ENCODE measurements around the gene OR13C4. TPM values are rescaled to one million over a fixed set of nuclear protein-coding genes. Genes with fewer than 3 reads are reported as not detected.

The OR13C4 gene
- not detected for polyA plus RNA-seq
- long read RNA-seq, donor 1, result 0 reads
- long read RNA-seq, donor 2, result 0 reads
- long read RNA-seq, donor 3, result 0 reads
- long read RNA-seq, donor 4, result 0 reads
- long read RNA-seq, donor 5, result 0 reads
- long read RNA-seq, donor 6, result 0 reads
- long read RNA-seq, donor 7, result 0 reads
- long read RNA-seq, donor 8, result 0 reads
- long read RNA-seq, donor 9, result 0 reads
- long read RNA-seq, donor 10, result 0 reads
- long read RNA-seq, donor 11, result 0 reads

- Histone ChIP-seq H3K9me3 (ENCODE audit: control insufficient read depth, low read depth, low read length) (no peaks in the 10 kb centered on the region), H3K27ac (ENCODE audit: low read length) (no peak within 1 kb of the TSS), H3K4me3 (ENCODE audit: low read length) (no peak within 1 kb of the TSS), H3K4me1 (ENCODE audit: control insufficient read depth, insufficient read depth, low read length) (no peaks in the 10 kb centered on the region), H3K36me3 (ENCODE audit: control insufficient read depth, insufficient read depth, low read length) (no peaks in the 10 kb centered on the region), H3K27me3 (ENCODE audit: control insufficient read depth, insufficient read depth, low read length) (no peaks in the 10 kb centered on the region)
- DNase-seq, result no peak
Measured at GRCh38 chr9:104527109-104527508, at the start of gene OR13C4. Gene OR13C4, minus strand, starts transcription at chr9:104527209. Its CDS starts 0 bp downstream, at chr9:104527209.

DNA sequence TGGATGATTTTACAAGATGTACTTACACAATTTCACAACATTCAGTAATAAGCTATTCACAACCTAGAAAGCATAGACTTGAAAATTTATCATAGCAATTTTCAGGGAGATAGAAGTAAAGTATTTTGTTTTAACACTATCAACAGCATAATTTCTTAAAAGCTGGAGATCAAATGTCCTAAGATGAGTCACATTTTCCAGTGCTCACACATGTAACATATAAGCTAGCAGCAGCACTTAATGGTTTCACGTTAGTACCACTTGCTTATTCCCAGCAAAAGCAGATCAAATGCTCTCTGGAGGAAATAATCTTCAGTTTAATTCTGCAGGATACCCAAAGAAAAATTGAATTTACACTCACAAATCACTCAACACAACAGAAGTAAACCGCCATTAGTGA lies 48.4 kb upstream of the OR13C4 start:
- Histone ChIP-seq H3K36me3 (ENCODE audit: control insufficient read depth, insufficient read depth, low read length) (no peaks in the 10 kb centered on the region), H3K4me1 (ENCODE audit: control insufficient read depth, insufficient read depth, low read length) (no peaks in the 10 kb centered on the region), H3K9me3 (ENCODE audit: control insufficient read depth, low read depth, low read length) (no peaks in the 10 kb centered on the region), H3K27ac (ENCODE audit: low read length) (no peak overlapping the region), H3K4me3 (ENCODE audit: low read length) (no peak overlapping the region), H3K27me3 (ENCODE audit: control insufficient read depth, insufficient read depth, low read length) (no peaks in the 10 kb centered on the region)
- whole genome bisulfite sequencing (ENCODE audit: insufficient coverage, low lambda C conversion rate), result no CpG with 5 or more reads among the region's 2 CpGs
- no peak for DNase-seq

- Histone ChIP-seq H3K36me3 (ENCODE audit: control insufficient read depth, insufficient read depth, low read length) (no peaks in the 10 kb centered on the region), H3K4me1 (ENCODE audit: control insufficient read depth, insufficient read depth, low read length) (no peaks in the 10 kb centered on the region), H3K27ac (ENCODE audit: low read length) (no peak overlapping the region), H3K4me3 (ENCODE audit: low read length) (no peak overlapping the region), H3K9me3 (ENCODE audit: control insufficient read depth, low read depth, low read length) (no peaks in the 10 kb centered on the region), H3K27me3 (ENCODE audit: control insufficient read depth, insufficient read depth, low read length) (no peaks in the 10 kb centered on the region)
- no peak for DNase-seq
- WGBS (ENCODE audit: insufficient coverage, low lambda C conversion rate), result 86% methylated on average over 1 of the region's 1 CpG
Measured at GRCh38 chr9:104572612-104573011, 45.6 kb upstream of the OR13C4 start.

- Histone ChIP-seq H3K9me3 (ENCODE audit: control insufficient read depth, low read depth, low read length) (no peaks in the 10 kb centered on the region), H3K27ac (ENCODE audit: low read length) (no peak within 1 kb of the TSS), H3K36me3 (ENCODE audit: control insufficient read depth, insufficient read depth, low read length) (no peaks in the 10 kb centered on the region), H3K4me1 (ENCODE audit: control insufficient read depth, insufficient read depth, low read length) (no peaks in the 10 kb centered on the region), H3K27me3 (ENCODE audit: control insufficient read depth, insufficient read depth, low read length) (no peaks in the 10 kb centered on the region), H3K4me3 (ENCODE audit: low read length) (no peak within 1 kb of the TSS)
- no peak for DNase-seq
- 100% methylated on average over 1 of the region's 4 CpGs for WGBS (ENCODE audit: insufficient coverage, low lambda C conversion rate)
Measured at GRCh38 chr9:104568868-104569267, 41.9 kb upstream of the OR13C4 start, which contains the start of gene OR13C8. Gene OR13C8, plus strand, starts transcription at chr9:104569168. Its CDS starts 0 bp downstream, at chr9:104569168.

GRCh38 chr9:104564358-104564757 lies 37.3 kb upstream of the OR13C4 start:
- WGBS (ENCODE audit: insufficient coverage, low lambda C conversion rate), result no CpG with 5 or more reads among the region's 1 CpG
- H3K27me3 ChIP-seq (ENCODE audit: control insufficient read depth, insufficient read depth, low read length), result no peaks in the 10 kb centered on the region
- H3K27ac ChIP-seq (ENCODE audit: low read length), result no peak overlapping the region
- DNase-seq, result no peak
- H3K4me1 ChIP-seq (ENCODE audit: control insufficient read depth, insufficient read depth, low read length), result no peaks in the 10 kb centered on the region
- H3K4me3 ChIP-seq (ENCODE audit: low read length), result no peak overlapping the region
- no peaks in the 10 kb centered on the region for H3K36me3 ChIP-seq (ENCODE audit: control insufficient read depth, insufficient read depth, low read length)
- no peaks in the 10 kb centered on the region for H3K9me3 ChIP-seq (ENCODE audit: control insufficient read depth, low read depth, low read length)

GRCh38 chr9:104556830-104557634 lies 30.0 kb upstream of the OR13C4 start:
- Histone ChIP-seq H3K9me3 (ENCODE audit: control insufficient read depth, low read depth, low read length) (no peaks in the 10 kb centered on the region), H3K36me3 (ENCODE audit: control insufficient read depth, insufficient read depth, low read length) (no peaks in the 10 kb centered on the region), H3K4me3 (ENCODE audit: low read length) (no peak overlapping the region), H3K27ac (ENCODE audit: low read length) (no peak overlapping the region), H3K4me1 (ENCODE audit: control insufficient read depth, insufficient read depth, low read length) (no peaks in the 10 kb centered on the region), H3K27me3 (ENCODE audit: control insufficient read depth, insufficient read depth, low read length) (no peaks in the 10 kb centered on the region)
- DNase-seq, result no peak
- WGBS (ENCODE audit: insufficient coverage, low lambda C conversion rate), result no CpG with 5 or more reads among the region's 8 CpGs

DNA sequence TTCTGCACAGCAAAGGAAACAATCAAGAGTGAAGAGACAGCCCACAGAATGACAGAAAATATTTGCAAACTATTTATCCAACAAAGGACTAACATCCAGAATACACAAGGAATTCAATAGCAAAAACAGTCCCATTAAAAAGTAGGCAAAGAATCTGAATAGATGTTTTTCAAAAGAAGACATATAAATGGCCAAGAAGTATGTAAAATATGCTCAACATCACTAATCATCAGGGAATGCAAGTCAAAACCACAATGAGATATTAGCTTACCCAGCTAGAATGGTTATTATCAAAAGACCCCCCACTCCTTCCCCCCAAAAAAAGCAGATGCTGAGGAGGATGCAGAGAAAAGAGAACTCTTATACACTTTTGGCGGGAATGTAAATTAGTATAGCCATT lies 28.5 kb upstream of the OR13C4 start:
- WGBS (ENCODE audit: insufficient coverage, low lambda C conversion rate), result no CpG with 5 or more reads among the region's 1 CpG
- Histone ChIP-seq H3K9me3 (ENCODE audit: control insufficient read depth, low read depth, low read length) (no peaks in the 10 kb centered on the region), H3K4me1 (ENCODE audit: control insufficient read depth, insufficient read depth, low read length) (no peaks in the 10 kb centered on the region), H3K27ac (ENCODE audit: low read length) (no peak overlapping the region), H3K36me3 (ENCODE audit: control insufficient read depth, insufficient read depth, low read length) (no peaks in the 10 kb centered on the region), H3K4me3 (ENCODE audit: low read length) (no peak overlapping the region), H3K27me3 (ENCODE audit: control insufficient read depth, insufficient read depth, low read length) (no peaks in the 10 kb centered on the region)
- no peak for DNase-seq

- H3K9me3 ChIP-seq (ENCODE audit: control insufficient read depth, low read depth, low read length), result no peaks in the 10 kb centered on the region
- H3K4me1 ChIP-seq (ENCODE audit: control insufficient read depth, insufficient read depth, low read length), result no peaks in the 10 kb centered on the region
- no peaks in the 10 kb centered on the region for H3K27me3 ChIP-seq (ENCODE audit: control insufficient read depth, insufficient read depth, low read length)
- H3K4me3 ChIP-seq (ENCODE audit: low read length), result no peak overlapping the region
- WGBS (ENCODE audit: insufficient coverage, low lambda C conversion rate), result no CpG with 5 or more reads among the region's 1 CpG
- no peaks in the 10 kb centered on the region for H3K36me3 ChIP-seq (ENCODE audit: control insufficient read depth, insufficient read depth, low read length)
- no peak overlapping the region for H3K27ac ChIP-seq (ENCODE audit: low read length)
- DNase-seq, result no peak
Measured at GRCh38 chr9:104553261-104553660, 26.3 kb upstream of the OR13C4 start.

DNA sequence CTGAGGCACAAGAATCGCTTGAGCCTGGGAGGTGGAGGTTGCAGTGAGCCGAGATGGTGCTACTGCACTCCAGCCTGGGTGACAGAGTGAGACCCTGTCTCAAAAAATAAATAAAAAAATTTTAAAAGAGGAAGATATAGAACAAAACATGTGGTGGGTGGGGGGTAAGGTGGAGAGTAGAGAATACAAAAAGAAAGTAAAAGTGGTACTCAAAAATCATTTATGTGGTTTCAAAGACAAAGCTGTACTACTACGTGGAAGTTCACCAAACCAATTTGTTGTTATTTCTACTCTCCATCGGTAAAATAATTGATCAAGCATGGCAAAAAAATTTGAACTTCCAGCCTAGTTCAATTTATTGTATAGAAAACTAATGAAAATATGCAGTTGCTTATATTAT lies 17.6 kb upstream of the OR13C4 start:
- H3K4me3 ChIP-seq (ENCODE audit: low read length), result no peak overlapping the region
- no peaks in the 10 kb centered on the region for H3K36me3 ChIP-seq (ENCODE audit: control insufficient read depth, insufficient read depth, low read length)
- H3K4me1 ChIP-seq (ENCODE audit: control insufficient read depth, insufficient read depth, low read length), result no peaks in the 10 kb centered on the region
- WGBS (ENCODE audit: insufficient coverage, low lambda C conversion rate), result 90% methylated on average over 2 of the region's 4 CpGs
- H3K9me3 ChIP-seq (ENCODE audit: control insufficient read depth, low read depth, low read length), result no peaks in the 10 kb centered on the region
- no peaks in the 10 kb centered on the region for H3K27me3 ChIP-seq (ENCODE audit: control insufficient read depth, insufficient read depth, low read length)
- no peak overlapping the region for H3K27ac ChIP-seq (ENCODE audit: low read length)
- no peak for DNase-seq

DNA sequence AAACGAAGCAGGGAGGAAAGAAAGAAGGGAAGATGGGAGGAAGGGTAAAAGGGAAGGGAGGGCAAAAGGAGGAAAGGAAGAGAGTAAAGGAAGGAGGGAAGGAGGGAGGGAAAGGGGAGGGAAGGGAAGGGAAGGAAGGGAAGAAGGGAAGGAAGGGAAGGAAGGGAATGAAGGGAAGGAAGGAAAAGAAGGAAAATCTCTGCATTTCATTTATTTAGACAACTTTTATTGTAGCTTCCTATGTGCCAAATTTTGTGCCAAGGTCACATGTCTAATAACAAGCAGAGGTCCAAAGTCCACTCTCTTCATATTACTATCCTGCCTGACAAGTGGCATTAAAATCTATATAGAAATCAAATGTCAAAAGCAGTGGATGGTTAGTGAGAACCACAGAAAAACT lies 12.3 kb upstream of the OR13C4 start:
- WGBS (ENCODE audit: insufficient coverage, low lambda C conversion rate), result 61% methylated on average over 1 of the region's 1 CpG
- DNase-seq, result no peak
- no peaks in the 10 kb centered on the region for H3K4me1 ChIP-seq (ENCODE audit: control insufficient read depth, insufficient read depth, low read length)
- H3K36me3 ChIP-seq (ENCODE audit: control insufficient read depth, insufficient read depth, low read length), result no peaks in the 10 kb centered on the region
- no peaks in the 10 kb centered on the region for H3K27me3 ChIP-seq (ENCODE audit: control insufficient read depth, insufficient read depth, low read length)
- no peak overlapping the region for H3K27ac ChIP-seq (ENCODE audit: low read length)
- H3K9me3 ChIP-seq (ENCODE audit: control insufficient read depth, low read depth, low read length), result no peaks in the 10 kb centered on the region
- no peak overlapping the region for H3K4me3 ChIP-seq (ENCODE audit: low read length)

DNA sequence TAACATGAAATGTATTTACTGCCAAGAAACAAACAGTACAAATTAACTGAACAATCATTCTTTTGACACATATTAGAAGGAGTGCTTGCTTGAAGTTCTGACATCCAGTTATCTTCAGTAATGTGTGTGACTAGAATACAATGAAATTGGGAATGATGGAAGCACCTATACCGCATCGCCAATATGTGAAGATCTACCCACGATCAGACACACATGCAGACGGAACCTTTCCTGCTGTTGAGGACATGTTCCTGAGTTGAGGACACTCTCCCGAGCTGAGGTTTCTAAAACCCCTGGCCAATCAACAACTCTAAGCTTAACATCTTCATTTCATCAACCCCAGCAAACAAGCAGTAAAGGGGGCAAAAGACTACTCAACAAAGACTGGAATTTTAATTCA lies 9.7 kb upstream of the OR13C4 start, which contains the start of gene OR13C3:
Gene OR13C3 (minus strand): TSS at position 101 of the 400 bp plus-strand sequence. CDS start 133 bp downstream, outside the sequence.
- WGBS (ENCODE audit: insufficient coverage, low lambda C conversion rate), result no CpG with 5 or more reads among the region's 5 CpGs
- Histone ChIP-seq H3K27ac (ENCODE audit: low read length) (no peak within 1 kb of the TSS), H3K4me3 (ENCODE audit: low read length) (no peak within 1 kb of the TSS), H3K4me1 (ENCODE audit: control insufficient read depth, insufficient read depth, low read length) (no peaks in the 10 kb centered on the region), H3K9me3 (ENCODE audit: control insufficient read depth, low read depth, low read length) (no peaks in the 10 kb centered on the region), H3K36me3 (ENCODE audit: control insufficient read depth, insufficient read depth, low read length) (no peaks in the 10 kb centered on the region), H3K27me3 (ENCODE audit: control insufficient read depth, insufficient read depth, low read length) (no peaks in the 10 kb centered on the region)
- DNase-seq, result no peak

Data from large intestine (tissue), 12 donors.